ENCODE data around the gene THSD1.
A peak's percentile ranks its signal among the peaks of the same experiment; 100 is the strongest.

Gene THSD1, protein sequence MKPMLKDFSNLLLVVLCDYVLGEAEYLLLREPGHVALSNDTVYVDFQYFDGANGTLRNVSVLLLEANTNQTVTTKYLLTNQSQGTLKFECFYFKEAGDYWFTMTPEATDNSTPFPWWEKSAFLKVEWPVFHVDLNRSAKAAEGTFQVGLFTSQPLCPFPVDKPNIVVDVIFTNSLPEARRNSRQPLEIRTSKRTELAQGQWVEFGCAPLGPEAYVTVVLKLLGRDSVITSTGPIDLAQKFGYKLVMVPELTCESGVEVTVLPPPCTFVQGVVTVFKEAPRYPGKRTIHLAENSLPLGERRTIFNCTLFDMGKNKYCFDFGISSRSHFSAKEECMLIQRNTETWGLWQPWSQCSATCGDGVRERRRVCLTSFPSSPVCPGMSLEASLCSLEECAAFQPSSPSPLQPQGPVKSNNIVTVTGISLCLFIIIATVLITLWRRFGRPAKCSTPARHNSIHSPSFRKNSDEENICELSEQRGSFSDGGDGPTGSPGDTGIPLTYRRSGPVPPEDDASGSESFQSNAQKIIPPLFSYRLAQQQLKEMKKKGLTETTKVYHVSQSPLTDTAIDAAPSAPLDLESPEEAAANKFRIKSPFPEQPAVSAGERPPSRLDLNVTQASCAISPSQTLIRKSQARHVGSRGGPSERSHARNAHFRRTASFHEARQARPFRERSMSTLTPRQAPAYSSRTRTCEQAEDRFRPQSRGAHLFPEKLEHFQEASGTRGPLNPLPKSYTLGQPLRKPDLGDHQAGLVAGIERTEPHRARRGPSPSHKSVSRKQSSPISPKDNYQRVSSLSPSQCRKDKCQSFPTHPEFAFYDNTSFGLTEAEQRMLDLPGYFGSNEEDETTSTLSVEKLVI

DNA sequence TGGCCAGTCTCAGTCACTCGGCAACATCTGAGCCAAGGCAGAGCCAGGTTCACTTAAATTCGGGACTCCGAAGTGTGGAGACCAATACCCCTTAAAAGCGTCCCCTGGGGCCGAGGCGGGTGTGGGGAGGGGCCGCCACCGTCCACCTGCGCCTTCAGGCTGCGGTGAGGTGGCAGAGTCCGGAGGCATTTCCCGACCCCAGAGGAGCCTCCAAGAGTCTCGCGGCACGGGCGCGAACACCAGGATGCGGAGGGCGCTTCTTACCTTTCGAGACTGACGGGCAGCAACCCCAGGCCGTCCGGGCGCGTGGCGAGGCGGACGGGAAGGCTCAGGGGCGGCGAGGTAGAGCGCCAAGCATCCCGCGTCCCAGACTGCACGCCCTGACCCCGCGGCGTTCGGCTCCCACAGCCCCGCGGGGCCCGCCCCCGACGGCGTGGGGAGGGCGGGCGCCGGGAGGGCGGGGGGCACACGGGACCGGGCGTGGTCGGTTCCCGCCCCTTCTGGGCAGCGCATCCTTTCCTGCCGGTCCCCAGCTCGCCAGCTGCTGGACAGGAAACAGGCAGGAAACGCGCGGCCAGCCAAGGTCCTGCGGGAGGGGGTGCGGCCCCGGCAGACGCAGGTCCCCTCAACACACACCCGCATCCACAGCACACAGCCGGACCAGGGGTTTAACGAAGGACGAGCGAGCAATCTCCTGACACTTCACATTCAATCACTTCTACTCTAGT lies at the start of gene THSD1:
TSS of gene THSD1 (minus strand) at position 406 of the 728 bp plus-strand sequence. CDS start 3,572 bp downstream, outside the sequence.
- DNase-seq, result no peak

DNA sequence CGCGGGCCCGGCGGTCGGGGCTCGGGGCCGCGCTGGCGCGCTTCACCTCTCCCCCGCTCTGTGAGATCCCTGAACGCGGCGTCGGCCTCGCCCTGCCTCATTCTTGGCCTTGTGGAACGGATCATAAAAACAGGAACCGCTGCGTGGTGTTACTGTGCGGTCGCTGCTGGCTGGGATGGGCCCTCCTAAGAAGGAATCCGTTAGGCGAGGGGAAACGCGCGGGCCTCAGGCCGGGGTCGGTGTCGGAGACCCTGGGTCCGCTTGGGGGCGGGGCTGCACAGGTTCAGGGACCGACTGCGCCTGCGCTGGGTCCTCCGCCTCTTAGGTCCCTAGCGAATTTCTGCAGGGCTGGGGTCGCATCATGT lies 49.7 kb upstream of the THSD1 start:
- peak; percentile 74 for DNase-seq

DNA sequence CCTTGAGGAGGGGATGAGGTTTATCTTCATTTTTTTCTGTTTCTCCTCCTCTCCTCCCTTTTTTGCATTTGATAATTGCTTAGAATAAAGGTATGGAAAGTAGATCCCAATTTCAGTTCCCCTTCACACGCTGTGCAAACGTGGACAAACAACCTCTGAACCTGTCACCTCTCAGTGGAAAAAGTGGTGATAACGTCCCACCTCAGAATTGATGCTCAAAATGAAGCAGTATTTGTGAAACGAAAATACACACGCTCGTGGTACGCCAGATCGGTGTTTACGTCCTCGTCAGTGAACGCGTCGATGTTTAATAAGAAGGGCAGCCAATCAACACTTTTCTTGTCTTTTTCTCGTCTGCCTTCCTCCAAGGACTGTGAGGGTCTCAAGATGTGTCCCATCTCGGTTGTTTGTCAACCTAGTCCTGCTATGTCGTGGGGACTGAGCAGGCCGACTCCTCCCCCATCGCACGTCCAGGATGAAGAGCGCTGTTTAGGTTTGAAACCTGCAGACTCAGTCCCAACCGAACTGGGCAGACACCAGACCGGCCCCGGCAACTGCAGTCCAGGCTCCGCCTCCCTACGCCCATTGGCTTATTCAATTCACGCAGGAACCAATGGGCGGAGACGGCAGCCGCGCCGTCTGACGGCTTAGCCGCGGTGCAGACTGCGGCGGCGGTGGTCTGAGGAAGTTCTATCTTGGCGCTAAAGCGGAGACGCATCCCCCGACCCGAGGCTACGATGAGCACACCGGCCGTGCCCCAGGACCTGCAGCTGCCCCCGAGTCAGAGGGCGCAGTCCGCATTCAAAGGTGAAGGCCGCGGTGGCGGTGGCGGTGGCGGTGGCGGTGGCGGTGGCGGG lies 49.1 kb upstream of the THSD1 start, which contains the start of gene CKAP2:
TSS of gene CKAP2 (plus strand) at position 659 of the 857 bp plus-strand sequence. CDS start at position 738, 79 bp downstream.
- DNase-seq, result peak; percentile 93

DNA sequence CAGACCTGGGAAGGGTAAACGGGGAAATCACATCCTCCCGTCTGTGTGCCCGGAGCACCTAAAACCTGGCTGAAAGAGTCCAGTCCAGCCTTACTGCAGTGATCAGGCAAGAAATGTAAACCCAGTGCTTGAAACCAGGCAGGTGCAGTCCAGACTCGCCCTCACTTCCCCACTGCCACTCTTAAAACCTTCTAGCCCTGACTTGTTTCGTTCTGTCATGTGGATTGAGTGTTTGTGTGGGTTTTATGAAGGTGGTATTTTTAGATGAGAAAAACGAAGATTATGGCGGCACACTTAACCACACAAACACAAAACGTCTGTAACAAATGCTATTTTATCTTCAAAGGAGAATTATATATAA lies 48.5 kb upstream of the THSD1 start:
- no peak for DNase-seq

DNA sequence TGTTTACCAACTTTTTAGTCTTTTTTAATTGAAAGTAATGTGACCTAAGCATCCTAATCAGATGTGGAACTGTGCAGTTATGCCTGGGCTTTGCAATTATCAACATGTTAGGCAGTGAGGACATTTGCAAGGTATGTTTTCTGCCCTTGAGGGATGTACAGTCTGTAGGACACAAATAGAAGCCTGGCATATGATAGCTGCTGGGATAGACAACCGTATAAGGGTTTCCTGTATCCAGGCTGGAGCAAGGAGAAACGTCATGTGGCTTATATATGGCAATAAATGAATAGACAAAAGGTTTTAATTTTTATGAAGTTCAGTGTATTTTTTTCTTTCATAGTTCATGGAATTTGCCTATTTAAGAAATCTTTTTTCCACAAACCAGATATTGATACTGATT lies 46.5 kb upstream of the THSD1 start:
- DNase-seq, result no peak

DNA sequence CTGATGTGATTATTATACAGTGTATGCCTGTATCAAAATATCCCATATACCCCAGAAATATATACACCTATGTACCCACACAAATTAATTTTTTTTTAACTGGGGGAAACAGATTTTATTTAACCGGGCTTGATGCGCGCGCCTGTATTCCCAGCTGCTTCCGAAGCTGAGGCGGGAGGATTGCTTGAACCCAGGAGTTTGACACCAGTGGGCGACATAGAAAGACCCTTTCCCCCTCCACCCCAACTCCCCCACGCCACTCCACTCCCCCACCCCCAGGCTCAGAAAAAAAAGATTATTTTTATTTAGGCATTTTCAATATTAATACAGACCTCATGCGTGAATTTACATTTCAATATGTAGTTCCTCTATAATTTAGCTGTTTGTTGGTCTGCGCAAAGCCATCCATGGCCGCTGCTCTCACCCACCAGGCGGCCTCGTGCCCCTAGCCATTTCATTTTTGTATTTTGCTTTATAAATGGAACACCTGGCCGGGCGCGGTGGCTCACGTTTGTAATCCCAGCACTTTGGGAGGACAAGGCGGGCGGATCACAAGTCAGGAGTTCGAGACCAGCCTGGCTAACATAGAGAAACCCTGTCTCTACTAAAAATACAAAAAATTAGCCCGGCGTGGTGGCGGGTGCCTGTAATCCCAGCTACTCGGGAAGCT lies 45.3 kb upstream of the THSD1 start:
- no peak for DNase-seq

DNA sequence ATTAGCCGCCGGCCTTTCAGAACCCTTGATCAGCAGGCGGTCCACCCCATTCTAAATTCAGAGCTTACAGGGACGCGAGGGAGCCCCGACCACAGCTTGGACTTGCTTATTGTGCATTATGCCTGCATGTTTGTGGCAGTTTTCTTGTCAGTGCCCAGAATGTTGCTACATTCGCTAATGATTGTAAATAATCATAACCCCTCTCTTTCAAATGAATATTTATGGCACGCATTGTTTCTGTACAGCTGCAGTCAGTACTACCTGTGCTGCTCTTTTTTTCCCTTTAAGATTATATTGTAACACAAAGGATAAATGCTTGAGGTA lies 44.8 kb upstream of the THSD1 start:
- no peak for DNase-seq

DNA sequence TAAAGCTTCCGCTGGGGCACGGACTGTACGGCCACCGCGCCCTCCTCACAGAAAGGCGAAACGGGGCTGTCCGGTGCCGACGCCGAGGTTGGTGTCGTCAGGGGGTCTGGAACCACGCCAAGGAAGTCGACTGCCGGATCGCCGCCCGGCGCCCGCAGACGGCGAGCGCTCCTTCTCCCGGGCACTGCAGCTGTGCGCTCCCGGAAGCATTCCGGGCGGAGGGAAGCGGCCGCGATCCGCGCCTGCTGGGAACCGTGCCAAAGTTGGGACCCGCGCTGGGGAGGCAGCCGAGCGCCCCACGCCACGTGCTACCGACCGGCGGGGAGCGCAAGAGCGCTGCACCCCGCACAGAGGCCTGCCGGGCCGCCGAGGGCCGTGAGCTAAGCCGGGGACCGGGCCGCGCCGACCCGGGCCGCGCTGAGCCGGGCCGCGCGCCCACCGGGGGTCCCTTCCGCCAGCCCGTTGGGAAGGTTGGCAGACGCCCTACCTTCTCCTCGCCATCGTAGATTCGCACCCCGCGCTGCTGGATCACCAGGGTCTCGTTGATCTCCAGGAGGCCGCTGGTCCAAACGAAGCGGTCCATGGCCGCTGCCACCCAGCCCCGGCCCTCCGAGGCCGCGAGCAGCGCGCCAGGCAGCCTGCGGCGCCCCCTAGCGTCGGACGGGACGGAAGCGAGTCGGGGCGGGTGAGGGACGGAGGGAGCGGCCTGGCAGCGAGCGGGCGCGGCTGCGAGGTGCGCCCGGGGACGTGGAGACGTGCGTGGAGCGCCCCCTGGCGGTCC lies 44.2 kb upstream of the THSD1 start, which contains the start of gene VPS36:
TSS of gene VPS36 (minus strand) at position 623 of the 781 bp plus-strand sequence. CDS start at position 583, 40 bp downstream.
- peak; percentile 89 for DNase-seq

DNA sequence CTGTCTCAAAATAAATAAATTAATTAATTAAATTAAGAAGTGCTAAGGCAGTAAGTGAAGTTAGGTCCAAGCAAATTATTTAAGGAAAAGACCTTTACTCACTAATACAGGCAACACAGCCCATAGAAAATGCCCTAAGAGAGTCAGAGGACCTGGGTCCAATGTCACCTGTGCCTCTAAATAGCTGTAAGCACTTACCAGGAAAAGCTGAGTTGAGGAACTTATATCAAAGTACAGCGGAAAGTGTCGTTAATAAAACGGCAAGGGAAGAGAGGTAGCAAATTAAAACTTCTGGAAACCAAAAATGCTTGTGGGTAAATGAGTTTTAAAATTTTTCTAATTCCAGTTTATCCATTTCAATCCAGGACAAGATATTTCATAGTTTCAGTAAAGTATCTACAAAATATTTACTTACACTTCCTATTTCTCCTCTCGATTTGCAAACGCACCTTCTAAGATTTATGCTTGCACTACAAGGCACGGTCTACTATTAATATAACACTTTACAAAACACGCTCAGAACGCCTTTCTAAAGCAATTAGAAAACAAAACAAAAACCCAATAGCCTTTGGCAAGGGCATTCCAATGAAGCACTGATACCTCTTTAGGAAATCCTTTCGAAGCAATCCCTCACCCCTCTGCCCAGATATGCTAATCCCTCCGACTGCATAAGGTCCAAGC lies 43.5 kb upstream of the THSD1 start:
- peak; percentile 19 for DNase-seq

DNA sequence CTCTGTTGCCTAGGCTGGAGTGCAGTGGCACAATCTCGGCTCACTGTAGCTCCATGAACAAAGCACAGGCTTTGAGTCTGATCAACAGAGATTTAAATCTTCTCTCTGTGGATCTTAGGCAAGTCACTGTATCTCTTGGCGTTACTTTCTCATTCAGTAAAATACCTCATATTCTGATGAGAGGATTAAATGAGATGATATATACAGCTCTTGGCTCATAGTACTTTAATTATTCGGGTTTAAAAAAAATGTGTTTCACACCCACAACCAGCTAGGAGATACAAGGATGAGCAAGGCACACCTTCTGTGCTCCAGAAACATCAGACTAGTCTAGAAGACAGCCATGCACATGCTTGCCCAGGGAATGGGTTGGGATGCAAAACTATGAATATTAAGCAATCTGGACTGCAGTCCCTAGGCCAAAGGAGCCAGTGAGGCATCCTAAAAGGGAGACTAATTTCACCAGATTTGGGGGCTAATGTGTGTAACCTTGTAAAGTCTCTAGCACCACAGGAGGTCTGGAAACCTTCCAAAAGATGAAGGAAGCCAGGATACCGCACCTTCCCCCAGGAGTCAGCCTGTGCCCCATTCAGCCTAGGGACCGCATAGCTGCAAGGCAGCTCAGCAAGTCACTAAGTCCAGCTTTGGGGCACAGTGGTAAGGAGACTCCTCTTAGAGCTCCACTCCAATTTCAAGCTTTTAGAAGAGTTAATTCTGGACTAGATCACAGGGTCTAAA lies 42.0 kb upstream of the THSD1 start:
- no peak for DNase-seq

DNA sequence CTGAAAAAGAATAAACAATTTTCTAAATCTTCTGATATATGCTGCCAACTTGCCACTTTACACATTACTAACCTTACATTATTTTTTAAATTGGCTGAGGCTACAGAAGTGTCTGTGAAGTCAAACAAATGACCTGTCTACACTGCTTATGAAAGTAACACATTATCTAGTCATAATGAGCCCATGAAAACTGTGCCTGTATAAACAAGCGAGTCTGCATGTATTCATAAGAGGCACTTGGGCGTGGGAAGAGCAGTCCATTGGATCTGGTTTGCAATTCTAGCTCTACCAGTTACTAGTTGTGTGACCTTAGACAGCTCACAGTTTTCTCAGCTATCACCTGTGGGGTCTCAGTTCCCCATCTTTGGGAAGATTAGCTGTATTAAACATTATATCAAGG lies 41.4 kb upstream of the THSD1 start:
- DNase-seq, result no peak

DNA sequence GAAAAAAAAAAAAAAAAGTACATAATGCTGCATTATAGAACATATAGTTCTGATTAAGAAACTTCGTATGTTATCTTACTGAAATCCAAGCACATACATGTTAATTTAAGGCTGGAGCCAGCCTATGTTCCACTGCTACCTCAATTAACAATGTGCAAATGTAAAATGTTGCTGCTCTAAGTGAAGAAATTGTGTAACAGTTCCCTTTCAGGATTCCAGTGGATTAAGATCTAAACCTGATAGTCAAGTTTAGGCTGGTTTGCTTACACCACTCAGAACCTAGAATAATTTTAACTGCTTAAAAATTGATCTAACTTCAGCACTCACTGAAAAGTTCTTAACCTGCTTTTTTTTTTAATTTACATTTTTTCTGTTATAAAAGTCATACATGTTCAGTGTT lies 40.3 kb upstream of the THSD1 start:
- DNase-seq, result no peak

DNA sequence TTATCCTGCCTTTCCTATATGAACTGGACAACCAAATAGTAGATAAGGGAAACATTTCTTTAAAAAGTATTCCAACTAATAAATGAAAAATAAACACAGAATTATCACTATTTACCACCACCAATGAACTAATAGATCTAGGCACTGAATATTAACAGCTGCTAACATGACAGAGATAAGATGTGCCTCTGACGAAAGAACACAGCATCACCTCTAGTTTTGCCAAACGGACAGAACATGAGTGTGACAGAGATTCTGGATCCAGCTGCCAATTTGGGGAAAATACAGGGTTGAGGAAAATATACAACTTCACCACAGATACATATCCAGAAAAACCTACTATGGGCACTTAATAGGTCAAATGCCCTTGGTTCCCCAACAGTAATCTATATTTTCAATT lies 26.5 kb upstream of the THSD1 start:
- DNase-seq, result no peak

DNA sequence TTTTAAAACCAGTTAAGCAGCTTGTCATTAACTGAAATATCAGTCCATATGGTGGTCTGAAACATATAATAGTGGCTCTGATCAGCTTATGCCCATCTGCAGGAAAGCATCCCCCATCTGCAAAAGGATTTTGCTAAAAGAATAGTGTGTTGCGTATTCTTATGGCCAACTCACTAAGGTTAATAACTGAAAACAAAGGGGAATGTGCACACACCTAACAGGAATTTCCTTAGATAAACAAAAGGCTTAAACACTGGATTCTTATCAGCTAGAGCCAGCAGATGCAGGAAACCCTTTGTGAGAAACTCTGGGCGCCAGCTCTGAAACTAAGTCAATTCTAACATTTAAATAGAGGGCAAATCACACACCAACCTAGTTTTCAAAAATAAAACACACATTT lies 22.3 kb upstream of the THSD1 start:
- DNase-seq, result no peak

DNA sequence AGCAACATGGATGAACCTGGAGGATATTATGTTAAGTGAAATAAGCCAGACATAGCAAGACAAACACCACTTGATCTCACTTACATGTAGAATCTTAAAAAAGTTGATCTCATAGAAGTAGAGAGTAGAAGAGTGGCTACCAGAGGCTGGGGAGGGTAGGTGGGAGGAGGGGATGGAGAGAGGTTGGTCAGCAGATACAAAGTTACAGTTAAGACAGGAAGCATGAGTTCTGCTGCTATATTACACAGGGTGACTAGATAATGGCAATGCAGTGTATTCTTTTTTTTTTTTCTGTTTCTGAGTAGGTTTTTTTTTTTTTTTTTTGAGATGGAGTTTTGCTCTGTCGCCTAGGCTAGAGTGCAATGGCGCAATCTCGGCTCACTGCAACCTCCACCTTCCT lies 15.2 kb upstream of the THSD1 start:
- DNase-seq, result no peak

DNA sequence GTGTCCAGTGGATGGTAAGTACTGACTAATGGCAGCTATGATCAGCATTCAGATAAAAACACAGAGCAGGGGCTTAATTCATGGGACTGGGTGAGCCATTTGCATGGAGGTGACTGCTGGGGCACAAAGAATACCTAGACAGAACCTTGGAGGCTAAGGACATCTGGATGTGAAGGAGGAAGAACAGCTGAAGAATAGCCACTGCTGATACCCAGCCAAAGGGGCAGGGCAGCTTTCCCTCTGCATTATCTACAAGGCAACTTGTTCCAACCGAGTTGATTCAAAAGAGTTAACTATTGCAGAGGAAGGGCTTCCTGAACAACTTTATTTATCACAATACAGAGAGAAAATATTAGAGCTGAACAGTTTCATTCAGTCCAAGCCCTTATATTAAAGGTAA lies 13.1 kb upstream of the THSD1 start:
- DNase-seq, result no peak

DNA sequence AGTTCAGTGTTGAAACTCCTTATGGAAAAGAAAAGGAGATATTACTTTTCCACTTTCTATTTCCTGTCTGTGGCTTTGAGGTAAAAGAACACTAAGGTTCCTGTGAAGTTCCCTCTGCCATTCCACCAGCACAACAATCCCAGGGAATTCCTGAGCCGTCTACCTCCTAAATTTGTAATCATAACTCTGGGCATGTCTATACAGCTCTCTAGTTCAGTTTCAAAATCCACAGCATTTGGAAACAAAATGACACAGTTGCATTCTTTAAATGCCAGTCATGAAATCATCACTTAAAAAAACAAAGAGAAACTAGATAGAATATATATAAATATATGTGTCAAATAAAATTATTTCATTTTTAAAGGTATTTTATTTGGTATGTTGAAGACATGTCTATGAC lies 9.0 kb upstream of the THSD1 start:
- no peak for DNase-seq

DNA sequence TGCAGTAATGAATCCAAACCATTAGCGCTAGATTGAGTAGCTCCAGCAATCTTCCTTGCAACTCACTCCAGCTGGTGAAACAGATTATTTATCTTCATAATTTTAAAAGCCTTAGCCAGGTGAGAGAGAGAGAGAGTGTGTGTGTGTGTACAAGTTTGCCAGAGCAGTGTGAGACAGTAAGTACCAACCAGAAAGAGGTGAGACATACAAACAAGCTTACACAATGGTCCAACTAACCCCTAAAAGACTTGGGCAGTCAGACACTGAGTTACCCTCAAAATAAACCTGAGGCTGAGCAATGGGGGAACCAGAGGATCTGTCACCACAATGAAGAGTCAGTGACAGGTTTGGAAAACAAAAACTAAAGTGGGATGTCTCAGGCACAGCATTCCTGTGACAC lies 8.1 kb upstream of the THSD1 start:
- DNase-seq, result no peak

DNA sequence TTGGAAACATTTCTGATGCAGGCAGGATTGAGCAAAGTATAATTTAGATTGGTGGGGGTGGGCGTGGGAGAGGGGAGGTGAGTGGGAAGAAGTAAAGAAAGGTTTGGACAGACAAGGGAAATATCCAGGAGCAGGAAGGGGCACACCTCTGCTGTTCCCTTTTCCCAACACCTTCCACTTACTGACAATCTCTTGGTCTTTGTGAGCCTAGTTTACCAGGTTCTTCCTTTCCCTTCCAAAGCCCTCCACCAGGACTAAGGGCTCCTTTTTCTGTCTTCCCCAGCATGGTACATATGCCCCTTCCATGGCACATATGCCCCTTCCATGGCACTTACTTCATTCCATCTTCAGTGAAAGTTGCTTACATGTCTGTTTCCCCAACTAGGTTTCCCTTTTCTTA lies 6.2 kb upstream of the THSD1 start:
- DNase-seq, result no peak

DNA sequence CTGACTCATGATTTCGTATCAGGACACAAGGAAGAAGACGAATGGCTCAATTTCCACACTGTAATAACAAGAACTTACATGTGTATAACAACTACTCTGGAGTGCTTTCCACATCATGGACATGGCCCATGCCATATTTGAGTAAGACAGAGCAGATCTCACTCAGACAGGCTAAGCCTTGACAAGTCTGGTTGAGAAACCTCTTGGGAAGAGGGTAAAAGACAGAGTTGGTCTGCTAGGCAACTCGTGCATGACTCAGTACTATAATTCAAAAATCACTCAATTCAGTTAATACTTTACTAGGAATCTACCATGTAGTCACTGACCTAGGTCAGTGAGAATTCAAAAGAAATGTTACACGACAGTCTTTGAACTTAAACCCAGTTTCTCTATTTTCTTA lies 5.7 kb upstream of the THSD1 start:
- no peak for DNase-seq

Measured in KG1 (cell line).